Ishikawa (cell line): ENCODE measurements around the gene TAF4.

Experiments used
- CREB1 ChIP-seq: IDR thresholded peaks from 2 replicates; pipeline ENCODE4 v1.6.1; 2012; ENCODE audit warnings: low read depth
- EGR1 ChIP-seq: IDR thresholded peaks from 2 replicates; pipeline ENCODE4 v1.6.1; 2012
- RAD21 ChIP-seq: IDR thresholded peaks from 2 replicates; pipeline ENCODE4 v1.6.1; 2012; ENCODE audit warnings: low read depth
- TF ChIP-seq, protein P1 (sequence below): IDR thresholded peaks from 2 replicates; pipeline ENCODE4 v1.6.1; 2012; ENCODE audit warnings: low read depth, mild to moderate bottlenecking

DNA sequence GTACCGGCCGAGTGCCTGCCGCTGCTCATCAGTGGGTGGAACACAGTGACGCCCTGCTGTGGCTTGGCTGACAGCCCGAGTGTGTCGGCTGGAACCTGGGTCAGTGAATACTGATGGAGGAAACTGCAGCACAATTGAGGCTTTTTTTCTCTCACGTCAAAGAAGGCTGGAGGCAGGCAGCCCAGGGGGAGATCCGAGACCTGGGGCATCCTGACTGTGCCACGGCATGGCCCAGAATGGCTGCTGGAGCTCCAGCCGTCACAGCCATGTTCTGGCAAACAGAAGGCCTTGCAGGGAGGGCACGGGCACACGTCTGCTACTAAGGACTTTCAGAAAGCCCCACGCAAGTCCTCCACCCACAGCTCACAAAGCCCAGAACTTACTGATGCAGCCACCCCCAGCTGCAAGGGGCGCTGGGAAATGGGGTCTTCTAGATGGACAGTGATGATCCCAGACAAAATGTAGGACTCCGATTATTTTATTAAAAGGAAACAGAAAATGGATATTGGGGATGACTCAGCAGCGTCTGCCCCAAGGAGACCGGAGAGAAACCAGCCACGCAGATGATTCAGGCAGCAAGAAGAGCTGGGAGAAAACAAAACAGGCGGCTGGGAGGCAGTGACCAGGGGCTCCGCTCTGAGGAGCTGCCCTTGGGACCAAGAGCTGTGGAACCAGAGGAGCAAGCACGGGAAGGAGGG is 140.0 kb downstream of the TAF4 start:
- 0 out of 2 replicates have a peak, but pooled peaks have one; percentile 12 for TF ChIP-seq EGR1
- TF ChIP-seq CREB1, result no peak
- TF ChIP-seq, protein P1, sequence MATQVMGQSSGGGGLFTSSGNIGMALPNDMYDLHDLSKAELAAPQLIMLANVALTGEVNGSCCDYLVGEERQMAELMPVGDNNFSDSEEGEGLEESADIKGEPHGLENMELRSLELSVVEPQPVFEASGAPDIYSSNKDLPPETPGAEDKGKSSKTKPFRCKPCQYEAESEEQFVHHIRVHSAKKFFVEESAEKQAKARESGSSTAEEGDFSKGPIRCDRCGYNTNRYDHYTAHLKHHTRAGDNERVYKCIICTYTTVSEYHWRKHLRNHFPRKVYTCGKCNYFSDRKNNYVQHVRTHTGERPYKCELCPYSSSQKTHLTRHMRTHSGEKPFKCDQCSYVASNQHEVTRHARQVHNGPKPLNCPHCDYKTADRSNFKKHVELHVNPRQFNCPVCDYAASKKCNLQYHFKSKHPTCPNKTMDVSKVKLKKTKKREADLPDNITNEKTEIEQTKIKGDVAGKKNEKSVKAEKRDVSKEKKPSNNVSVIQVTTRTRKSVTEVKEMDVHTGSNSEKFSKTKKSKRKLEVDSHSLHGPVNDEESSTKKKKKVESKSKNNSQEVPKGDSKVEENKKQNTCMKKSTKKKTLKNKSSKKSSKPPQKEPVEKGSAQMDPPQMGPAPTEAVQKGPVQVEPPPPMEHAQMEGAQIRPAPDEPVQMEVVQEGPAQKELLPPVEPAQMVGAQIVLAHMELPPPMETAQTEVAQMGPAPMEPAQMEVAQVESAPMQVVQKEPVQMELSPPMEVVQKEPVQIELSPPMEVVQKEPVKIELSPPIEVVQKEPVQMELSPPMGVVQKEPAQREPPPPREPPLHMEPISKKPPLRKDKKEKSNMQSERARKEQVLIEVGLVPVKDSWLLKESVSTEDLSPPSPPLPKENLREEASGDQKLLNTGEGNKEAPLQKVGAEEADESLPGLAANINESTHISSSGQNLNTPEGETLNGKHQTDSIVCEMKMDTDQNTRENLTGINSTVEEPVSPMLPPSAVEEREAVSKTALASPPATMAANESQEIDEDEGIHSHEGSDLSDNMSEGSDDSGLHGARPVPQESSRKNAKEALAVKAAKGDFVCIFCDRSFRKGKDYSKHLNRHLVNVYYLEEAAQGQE, result no peak
- TF ChIP-seq RAD21, result no peak
